GM18873 (cell line): ENCODE results near the gene SSC5D.
"Not testable (repeated sequence)": the region's sequence is repeated elsewhere in the genome, so short reads cannot be mapped to it uniquely, and the experiment has no call there.

Experiments
- ATAC-seq: cut with Tn5 transposase; IDR thresholded peaks from one replicate; pipeline ENCODE4 v1.9.1; 2021; ENCODE audit warnings: mild to moderate bottlenecking, moderate library complexity, moderate number of reproducible peaks; ENCODE audit not compliant: unreplicated experiment, low FRiP score

The SSC5D gene

DNA sequence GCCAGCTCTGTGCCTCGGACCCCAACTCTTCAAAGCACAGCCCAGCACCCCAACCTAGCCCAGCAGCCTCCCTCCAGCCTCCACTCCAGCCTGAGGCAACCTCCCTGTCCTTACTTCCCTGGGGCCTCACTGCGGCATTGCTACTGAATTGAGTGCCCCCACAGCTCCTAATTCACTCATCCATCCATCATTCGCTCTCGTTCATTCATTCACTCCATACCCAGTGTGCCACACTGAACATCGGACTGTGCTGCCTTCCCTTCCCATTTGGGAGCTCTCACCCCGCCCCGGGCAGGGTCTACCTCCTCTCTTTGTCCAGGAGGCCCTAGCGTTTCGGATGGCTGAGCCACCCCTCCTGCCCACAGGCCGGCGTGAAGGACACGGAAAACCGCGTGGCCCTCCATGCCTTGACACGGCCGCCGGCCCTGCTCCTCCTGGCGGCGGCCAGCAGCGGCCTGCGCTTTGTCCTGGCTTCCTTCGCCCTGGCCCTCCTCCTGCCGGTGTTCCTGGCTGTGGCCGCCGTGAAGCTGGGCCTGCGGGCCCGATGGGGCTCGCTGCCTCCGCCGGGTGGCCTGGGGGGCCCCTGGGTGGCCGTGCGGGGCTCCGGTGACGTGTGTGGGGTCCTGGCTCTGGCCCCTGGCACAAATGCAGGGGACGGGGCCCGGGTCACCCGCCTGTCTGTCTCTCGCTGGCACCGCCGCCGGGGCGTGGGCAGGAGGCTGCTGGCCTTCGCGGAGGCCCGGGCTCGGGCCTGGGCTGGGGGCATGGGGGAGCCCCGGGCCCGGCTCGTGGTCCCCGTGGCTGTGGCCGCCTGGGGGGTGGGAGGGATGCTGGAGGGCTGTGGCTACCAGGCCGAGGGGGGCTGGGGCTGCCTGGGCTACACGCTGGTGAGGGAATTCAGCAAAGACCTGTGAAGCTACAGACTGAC, 1.9 kb upstream of the SSC5D start:
- ATAC-seq = no peak

GRCh38 chr19:55486971-55487923, 989 bp upstream of the SSC5D start:
- no peak for ATAC-seq

- ATAC-seq = no peak
Observed at GRCh38 chr19:55488986-55489710, 912 bp downstream of the SSC5D start.

DNA sequence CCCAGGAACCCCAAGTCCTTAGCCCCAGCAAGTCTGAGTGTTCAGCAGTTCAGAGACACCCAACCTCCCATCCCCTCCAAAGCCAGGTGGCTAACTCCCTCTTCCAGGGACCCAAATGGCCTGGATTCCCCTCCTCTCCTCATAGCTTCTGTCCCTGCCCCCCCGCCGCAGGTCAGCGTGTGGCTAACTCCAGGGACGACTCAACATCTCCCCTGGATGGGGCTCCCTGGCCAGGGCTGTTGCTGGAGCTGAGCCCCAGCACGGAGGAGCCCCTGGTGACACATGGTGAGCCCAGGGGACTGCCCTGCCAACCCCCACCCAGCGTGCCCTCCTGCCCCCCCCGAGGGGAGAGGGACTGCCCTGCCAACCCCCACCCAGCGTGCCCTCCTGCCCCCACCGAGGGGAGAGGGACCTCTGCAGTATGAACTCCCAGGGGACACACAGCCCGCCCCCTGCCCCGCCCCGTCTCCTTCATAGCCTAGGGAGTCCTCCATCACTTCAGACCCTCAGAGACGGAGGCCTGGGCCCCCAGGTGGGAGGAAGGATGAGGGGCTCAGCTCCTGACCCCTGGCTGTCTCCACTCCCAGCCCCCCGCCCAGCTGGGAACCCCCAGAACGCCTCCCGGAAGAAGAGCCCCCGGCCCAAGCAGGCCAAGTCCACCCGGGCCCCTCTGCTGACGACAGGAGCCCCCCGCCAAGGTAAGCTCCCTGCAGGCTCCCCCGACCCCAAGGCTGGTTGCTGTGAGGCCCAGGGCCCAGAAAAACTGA, 1.7 kb downstream of the SSC5D start:
- ATAC-seq = no peak

- no peak for ATAC-seq
Observed at GRCh38 chr19:55490478-55491432, 2.5 kb downstream of the SSC5D start.

- ATAC-seq = no peak
Observed at GRCh38 chr19:55491546-55492360, 3.5 kb downstream of the SSC5D start.

GRCh38 chr19:55492362-55492944, 4.2 kb downstream of the SSC5D start:
- ATAC-seq = no peak

DNA sequence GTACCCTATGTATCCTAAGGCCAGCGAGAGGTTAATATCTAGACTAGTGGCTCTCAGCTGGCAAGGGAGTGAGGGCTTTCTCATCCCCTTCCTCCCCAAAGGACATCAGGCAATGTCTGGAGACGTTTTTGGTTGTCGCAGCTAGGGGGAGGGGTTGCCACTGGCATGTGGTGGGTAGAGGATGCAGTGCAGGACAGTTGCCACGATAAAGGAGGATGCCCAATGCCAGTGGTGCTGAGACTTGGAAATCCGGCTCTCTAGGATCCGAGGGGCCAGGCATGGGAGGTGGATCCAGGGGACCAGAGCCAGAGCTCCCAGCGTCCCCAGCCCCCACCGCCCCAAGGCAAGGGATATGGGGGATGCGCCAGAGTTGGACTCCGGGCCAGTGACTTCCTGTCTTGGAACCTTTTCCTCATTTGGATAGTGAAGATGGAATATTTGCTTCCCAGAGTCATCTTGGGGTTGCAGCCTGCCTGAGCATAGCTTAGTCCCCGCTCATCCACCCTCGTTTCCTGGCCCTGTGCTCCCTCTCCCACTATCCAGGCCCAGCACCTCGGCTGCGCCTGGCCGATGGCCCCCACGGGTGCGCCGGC, 4.9 kb downstream of the SSC5D start:
- ATAC-seq = no peak

DNA sequence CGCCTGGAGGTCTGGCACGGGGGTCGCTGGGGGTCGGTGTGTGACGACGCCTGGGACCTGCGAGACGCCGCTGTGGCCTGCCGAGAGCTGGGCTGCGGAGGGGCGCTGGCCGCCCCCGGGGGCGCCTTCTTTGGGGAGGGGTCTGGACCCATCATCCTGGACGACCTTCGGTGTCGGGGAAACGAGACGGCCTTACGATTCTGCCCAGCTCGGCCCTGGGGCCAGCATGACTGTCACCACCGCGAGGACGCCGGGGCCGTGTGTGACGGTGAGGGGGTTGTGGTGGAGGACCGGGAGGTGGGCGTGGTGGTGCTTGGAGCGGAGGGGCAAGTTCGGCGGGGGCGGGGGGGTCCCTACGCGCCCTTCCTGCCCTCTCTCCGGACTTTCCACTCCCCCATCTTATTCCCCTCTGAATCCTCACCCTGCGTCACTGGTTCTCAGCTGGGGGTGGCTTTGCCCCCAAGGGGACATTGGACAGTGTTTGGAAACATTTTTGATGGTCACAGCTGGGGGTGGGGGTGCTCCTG, 5.5 kb downstream of the SSC5D start:
- ATAC-seq = no peak

DNA sequence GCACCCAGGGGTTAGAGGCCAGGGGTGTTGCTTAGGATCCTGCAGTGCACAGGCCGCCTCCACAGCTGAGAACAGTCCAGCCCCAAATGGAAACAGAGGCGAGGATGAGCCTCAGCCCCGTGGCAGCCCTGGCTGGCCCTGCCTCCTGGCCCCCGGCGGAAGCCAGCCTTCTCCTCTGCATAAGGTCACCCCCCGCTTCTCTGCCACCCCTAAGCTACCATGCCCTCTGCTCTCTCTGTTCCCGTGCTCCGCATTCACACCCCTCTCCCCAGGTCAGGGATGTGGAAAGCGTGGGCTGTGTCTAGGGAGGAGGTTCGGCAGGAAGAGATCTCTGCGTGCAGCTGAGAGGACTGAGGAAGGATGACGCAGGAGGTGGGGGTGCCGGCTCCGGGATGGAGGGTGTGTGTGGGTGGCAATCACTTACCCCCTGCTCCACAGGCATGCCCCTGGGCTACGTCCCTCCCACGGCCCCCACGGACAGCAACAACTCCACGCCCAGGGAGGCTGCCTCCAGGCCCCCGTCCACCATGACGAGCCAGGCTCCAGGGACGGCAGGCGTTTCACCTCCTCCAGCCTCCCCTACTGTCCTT, 6.0 kb downstream of the SSC5D start:
- no peak for ATAC-seq

- ATAC-seq = no peak
Observed at GRCh38 chr19:55495646-55496349, 7.6 kb downstream of the SSC5D start.

DNA sequence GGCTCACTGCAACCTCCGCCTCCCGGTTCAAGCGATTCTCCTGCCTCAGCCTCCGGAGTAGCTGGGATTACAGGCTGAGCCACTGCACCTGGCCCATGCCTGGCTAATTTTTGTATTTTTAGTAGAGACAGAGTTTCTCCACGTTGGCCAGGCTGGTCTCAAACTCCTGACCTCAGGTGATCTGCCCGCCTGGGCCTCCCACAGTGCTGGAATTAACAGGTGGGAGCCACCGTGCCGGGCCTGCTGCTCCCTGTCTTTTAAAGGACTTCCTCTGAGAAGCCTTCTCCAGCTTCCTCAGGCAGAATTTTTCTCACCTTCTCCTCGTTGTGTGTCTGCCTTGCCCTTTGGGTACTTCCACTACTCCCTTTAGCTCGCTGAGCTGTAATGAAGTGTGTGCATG, 8.6 kb downstream of the SSC5D start:
- not testable (repeated sequence) for ATAC-seq

GRCh38 chr19:55497763-55498162, 9.5 kb downstream of the SSC5D start:
- no peak for ATAC-seq

DNA sequence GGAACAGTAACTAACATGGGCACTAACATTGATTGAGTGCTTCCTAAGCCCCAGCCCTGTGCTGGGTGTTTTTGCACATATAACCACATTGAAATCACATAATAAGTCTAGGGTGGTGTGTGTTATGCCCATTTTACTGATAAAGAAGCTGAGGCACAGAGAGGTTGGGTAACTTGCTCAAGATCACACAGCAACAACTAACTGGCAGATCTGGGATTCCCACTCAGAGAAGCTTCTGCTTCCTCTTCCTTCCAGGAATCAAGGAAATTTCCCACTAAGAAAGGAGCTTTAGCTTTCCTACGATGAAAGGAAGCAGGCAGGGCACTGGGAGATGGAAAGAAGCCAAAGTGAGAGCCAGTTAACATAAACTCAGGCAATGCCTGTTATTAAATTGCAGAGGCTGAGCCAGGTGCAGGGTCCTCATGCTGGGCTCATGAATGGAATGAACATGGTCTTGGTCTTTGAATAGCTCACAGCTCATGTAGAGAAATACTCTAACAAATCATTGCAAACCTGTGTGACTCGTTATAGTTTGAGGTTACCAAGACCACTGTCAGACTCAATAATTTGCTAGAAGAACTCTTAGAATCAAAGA, 10.1 kb downstream of the SSC5D start:
- no peak for ATAC-seq

DNA sequence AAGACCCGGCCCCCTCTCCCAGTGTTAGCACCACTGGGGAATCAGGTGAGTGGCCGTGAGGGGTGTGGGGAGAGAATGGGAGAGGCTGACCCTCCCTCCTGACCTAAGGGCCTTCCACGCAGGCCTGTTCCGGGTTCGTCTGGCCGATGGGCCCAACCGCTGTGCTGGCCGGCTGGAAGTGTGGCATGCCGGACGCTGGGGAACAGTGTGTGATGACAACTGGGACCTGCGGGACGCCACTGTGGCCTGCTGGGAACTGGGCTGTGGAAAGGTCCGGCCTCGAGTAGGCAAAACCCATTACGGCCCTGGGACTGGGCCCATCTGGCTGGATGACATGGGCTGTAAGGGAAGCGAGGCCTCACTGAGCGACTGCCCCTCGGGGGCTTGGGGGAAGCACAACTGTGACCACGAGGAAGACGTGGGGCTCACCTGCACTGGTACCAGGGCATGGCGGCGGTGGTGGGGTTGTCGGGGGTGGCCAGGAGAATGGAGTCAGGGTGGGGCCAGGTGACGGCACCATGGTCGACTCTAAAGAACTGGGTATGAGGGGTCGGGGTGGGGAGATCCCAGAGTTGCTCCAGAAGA, 12.2 kb downstream of the SSC5D start:
- ATAC-seq = no peak
